ENCODE measurements around the gene ZEB2. TPM values are rescaled to one million over a fixed set of nuclear protein-coding genes. Genes with fewer than 3 reads are reported as not detected.

ZEB2 gene
- total RNA-seq, 2 experiments from 2014 or later: 13.5 to 14.9 TPM

DNA sequence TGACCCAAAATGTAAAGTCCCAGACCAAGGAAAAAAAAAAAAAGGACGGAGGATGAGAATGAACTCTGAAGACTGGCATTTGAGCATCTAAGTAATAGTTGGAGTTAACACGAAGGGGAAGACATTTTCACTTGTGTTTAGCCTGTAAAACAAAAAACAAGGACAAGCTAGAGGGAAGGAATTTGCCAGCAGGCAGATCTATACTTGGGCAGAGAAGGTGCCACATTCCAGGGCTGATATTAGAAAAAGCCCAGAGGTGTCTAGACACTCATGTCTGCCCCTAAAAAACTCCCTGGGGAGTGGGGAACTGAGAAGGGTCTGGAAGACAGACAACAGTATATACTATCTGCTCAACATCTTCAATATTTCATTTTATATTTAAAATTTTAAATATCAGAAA, 171.1 kb downstream of the ZEB2 start:
- POLR2A ChIA-PET: no interaction called here
- no peak for ATAC-seq

DNA sequence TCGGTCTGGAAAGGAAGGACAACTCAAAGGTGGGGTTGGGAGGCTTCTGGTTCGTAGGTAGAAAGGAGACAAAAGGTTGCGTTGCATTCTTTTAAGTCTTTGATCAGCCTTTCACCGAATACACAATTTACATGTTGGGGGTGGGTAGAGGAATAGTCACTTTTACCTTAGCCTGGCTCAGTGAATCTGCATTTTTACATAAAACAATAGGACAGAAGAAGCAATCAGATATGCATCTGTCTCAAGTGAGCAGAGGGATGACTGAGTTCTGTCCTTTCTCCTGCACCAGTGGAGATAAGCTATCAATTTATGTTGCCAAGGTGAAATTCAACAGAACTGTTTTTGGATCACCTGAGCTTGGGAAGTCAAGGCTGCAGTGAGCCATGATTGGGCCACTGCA, 173.7 kb downstream of the ZEB2 start:
- TF ChIP-seq, protein P1, sequence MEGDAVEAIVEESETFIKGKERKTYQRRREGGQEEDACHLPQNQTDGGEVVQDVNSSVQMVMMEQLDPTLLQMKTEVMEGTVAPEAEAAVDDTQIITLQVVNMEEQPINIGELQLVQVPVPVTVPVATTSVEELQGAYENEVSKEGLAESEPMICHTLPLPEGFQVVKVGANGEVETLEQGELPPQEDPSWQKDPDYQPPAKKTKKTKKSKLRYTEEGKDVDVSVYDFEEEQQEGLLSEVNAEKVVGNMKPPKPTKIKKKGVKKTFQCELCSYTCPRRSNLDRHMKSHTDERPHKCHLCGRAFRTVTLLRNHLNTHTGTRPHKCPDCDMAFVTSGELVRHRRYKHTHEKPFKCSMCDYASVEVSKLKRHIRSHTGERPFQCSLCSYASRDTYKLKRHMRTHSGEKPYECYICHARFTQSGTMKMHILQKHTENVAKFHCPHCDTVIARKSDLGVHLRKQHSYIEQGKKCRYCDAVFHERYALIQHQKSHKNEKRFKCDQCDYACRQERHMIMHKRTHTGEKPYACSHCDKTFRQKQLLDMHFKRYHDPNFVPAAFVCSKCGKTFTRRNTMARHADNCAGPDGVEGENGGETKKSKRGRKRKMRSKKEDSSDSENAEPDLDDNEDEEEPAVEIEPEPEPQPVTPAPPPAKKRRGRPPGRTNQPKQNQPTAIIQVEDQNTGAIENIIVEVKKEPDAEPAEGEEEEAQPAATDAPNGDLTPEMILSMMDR (IDR thresholded peaks at IDR 0.05): no peak
- no peaks in the 10 kb centered on the region for H3K36me3 Mint-ChIP-seq (ENCODE audit: low read depth)
- H3K9me3 Mint-ChIP-seq: no peaks in the 10 kb centered on the region
- no peaks in the 10 kb centered on the region for H3K27me3 Mint-ChIP-seq
- DNase-seq: no peak
- CTCF ChIA-PET: interaction anchor here (1.2 kb wide), 1 partner anchor 19 kb away, joined by 3 read pairs; no protein-coding TSS in a partner anchor
- intact Hi-C loops (cut with micrococcal nuclease): no loop called here
- no peak overlapping the region for H3K4me3 Mint-ChIP-seq
- no peak for ATAC-seq
- no peak overlapping the region for H3K27ac Mint-ChIP-seq
- POLR2A ChIA-PET: interaction anchor here (0.6 to 1.0 kb wide), 2 partner anchors 14 to 167 kb away, joined by 3 read pairs; a partner anchor contains a TSS
- peaks cover 30% of the 10 kb centered on the region for H3K4me1 Mint-ChIP-seq (ENCODE audit: low read depth)

More for the DNA sequence above, 171.1 kb downstream of the ZEB2 start:
- no peak for DNase-seq
- no peaks in the 10 kb centered on the region for H3K9me3 Mint-ChIP-seq
- TF ChIP-seq, protein P1 (IDR thresholded peaks at IDR 0.05): no peak
- no peaks in the 10 kb centered on the region for H3K27me3 Mint-ChIP-seq
- CTCF ChIA-PET: no interaction called here
- H3K4me1 Mint-ChIP-seq (ENCODE audit: low read depth): peaks cover 18% of the 10 kb centered on the region
- H3K36me3 Mint-ChIP-seq (ENCODE audit: low read depth): no peaks in the 10 kb centered on the region
- no peak overlapping the region for H3K4me3 Mint-ChIP-seq
- intact Hi-C loops (cut with micrococcal nuclease): no loop called here
- no peak overlapping the region for H3K27ac Mint-ChIP-seq

DNA sequence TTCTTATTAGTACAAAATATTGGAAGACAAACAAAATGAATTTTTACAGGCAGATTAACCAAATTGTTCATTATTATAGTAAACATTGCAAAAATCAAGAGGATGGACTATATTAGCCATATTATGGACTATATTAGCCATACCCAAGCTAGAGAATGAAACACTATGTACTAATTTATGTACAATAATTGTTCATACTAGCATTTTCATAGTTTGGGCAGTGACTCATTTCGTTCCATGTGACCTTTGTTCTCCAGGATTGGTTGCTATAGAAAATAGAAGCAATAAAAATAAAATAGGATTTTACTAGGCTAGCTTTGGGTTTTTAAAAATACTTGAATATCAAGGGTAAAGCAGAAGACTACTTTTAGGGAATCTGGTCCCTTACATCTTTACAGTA, 176.8 kb downstream of the ZEB2 start:
- Mint-ChIP-seq H3K4me3 (no peak overlapping the region), H3K4me1 (ENCODE audit: low read depth) (peaks cover 30% of the 10 kb centered on the region), H3K27me3 (no peaks in the 10 kb centered on the region), H3K36me3 (ENCODE audit: low read depth) (no peaks in the 10 kb centered on the region), H3K9me3 (no peaks in the 10 kb centered on the region), H3K27ac (no peak overlapping the region)
- CTCF ChIA-PET: no interaction called here
- POLR2A ChIA-PET: no interaction called here
- intact Hi-C loops (cut with micrococcal nuclease): no loop called here
- DNase-seq: no peak
- TF ChIP-seq, protein P1 (IDR thresholded peaks at IDR 0.05): no peak
- peak; percentile 50 for ATAC-seq

DNA sequence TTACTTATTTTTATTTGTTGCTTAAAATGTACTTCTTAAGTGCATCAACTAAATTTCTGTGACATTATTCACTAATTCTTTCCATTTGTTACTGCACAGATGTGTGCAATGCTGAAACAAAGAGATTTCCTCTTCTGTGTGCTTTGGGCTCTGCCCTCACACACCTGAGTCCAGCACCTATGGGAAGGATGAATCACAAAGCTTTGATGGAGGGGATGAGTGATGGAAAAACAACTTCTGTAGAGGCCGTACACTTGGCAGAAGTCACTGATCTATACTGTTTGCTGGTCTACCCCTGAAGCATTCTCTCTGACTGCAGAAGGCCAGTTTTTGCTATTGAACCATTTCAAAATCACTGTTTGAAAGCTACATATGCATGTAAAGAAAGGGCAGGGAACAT, 178.4 kb downstream of the ZEB2 start:
- TF ChIP-seq, protein P1 (IDR thresholded peaks at IDR 0.05): no peak
- ChIA-PET POLR2A (interaction anchor here (0.9 to 1.1 kb wide), 3 partner anchors 9 to 65 kb away, joined by 3 to 6 read pairs (median 3); a partner anchor contains a TSS), CTCF (no interaction called here)
- Mint-ChIP-seq H3K27me3 (no peaks in the 10 kb centered on the region), H3K9me3 (peaks cover under 1% of the 10 kb centered on the region), H3K4me1 (ENCODE audit: low read depth) (peaks cover 31% of the 10 kb centered on the region), H3K27ac (no peak overlapping the region), H3K36me3 (ENCODE audit: low read depth) (no peaks in the 10 kb centered on the region), H3K4me3 (no peak overlapping the region)
- no peak for DNase-seq
- peak; percentile 76 for ATAC-seq
- intact Hi-C loops (cut with micrococcal nuclease): no loop called here

DNA sequence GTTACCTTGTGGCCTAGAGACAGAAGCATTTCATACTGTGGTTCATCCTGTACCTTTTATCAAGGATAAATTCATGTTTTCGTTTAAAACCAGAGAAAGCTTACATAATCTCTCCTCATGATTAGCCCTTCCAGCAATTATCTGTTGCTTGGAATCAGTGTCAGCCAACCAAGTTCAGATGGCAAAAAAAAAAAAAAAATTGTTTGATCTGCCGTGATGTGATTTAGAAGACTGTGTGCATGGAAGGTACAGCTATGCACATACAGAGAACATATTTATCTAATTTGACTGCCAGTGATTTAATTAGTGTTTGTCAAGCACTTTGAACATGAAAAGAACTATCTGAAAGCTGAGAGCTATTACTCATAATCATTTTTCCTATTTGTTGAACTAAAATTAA, 180.9 kb downstream of the ZEB2 start:
- Mint-ChIP-seq H3K27me3 (no peaks in the 10 kb centered on the region), H3K9me3 (peaks cover 2% of the 10 kb centered on the region), H3K36me3 (ENCODE audit: low read depth) (no peaks in the 10 kb centered on the region), H3K27ac (no peak overlapping the region), H3K4me3 (no peak overlapping the region), H3K4me1 (ENCODE audit: low read depth) (peaks cover 33% of the 10 kb centered on the region)
- CTCF ChIA-PET: interaction anchor here (1.3 kb wide), 1 partner anchor 14 kb away, joined by 3 read pairs; no protein-coding TSS in a partner anchor
- POLR2A ChIA-PET: no interaction called here
- ATAC-seq (no peak), DNase-seq (no peak)
- TF ChIP-seq, protein P1 (IDR thresholded peaks at IDR 0.05): no peak
- intact Hi-C loops (cut with micrococcal nuclease): no loop called here

Measured in activated CD8-positive, alpha-beta T cell treated with anti-CD3 and anti-CD28 coated beads for 36 hours (primary cell).